Lower leg skin (tissue), 3 donors: Measurements from ENCODE around the gene SRSF5.

Experiments
- POLR2A ChIP-seq, 2 donors: fragments of 450-650 bp; IDR thresholded peaks; one replicate each; pipeline ENCODE4 v1.6.1; 2016 to 2017; ENCODE audit warnings: antibody characterized with exemption in 2 of 2, mild to moderate bottlenecking in 1 of 2, moderate library complexity in 1 of 2
- TF ChIP-seq, protein P1 (sequence below), 3 donors: fragments of 450-650 bp; IDR thresholded peaks; one replicate each; pipeline ENCODE4 v1.5.1; 2016; ENCODE audit warnings: antibody characterized with exemption in 3 of 3, mild to moderate bottlenecking in 3 of 3, moderate library complexity in 2 of 3

DNA sequence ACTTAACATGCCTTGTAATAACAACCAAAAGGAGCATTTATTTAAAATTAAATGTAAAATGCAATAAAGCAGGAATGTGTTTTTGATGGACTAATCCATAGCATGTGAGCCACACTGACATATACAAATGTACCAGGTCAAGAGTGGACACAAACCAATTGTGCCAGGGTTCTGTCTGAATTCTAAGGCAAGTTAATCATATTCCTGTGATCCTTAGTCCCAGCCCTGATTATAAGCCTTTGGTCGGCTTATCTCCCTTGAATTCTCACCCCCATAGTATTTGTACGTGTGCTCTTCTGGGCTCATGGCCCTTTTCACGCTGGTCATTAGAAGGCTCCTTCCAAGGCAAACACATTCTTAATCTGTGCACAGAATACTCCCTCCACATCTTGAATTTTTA, 10.6 kb upstream of the SRSF5 start:
- TF ChIP-seq, protein P1, sequence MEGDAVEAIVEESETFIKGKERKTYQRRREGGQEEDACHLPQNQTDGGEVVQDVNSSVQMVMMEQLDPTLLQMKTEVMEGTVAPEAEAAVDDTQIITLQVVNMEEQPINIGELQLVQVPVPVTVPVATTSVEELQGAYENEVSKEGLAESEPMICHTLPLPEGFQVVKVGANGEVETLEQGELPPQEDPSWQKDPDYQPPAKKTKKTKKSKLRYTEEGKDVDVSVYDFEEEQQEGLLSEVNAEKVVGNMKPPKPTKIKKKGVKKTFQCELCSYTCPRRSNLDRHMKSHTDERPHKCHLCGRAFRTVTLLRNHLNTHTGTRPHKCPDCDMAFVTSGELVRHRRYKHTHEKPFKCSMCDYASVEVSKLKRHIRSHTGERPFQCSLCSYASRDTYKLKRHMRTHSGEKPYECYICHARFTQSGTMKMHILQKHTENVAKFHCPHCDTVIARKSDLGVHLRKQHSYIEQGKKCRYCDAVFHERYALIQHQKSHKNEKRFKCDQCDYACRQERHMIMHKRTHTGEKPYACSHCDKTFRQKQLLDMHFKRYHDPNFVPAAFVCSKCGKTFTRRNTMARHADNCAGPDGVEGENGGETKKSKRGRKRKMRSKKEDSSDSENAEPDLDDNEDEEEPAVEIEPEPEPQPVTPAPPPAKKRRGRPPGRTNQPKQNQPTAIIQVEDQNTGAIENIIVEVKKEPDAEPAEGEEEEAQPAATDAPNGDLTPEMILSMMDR (IDR thresholded peaks at IDR 0.05), result no peak
- TF ChIP-seq POLR2A (IDR thresholded peaks at IDR 0.05), result no peak
